HepG2 (cell line): ENCODE data around the gene FAH. TPM values are rescaled to one million over a fixed set of nuclear protein-coding genes. Genes with fewer than 3 reads are reported as not detected.
A peak's percentile ranks its signal among the peaks of the same experiment; 100 is the strongest.

Experiments
- ATF7-NPFF ChIP-seq: sonication (generic); formaldehyde crosslinking; IDR thresholded peaks from 2 replicates; pipeline ENCODE4 v1.8.1; 2023; ENCODE audit warnings: mild to moderate bottlenecking, low read depth, missing genetic modification reagents, moderate library complexity
- HNRNPL ChIP-seq: fragments of 200-400 bp; formaldehyde crosslinking; IDR thresholded peaks from 2 replicates; pipeline ENCODE4 v1.6.1; 2017; ENCODE audit warnings: mild to moderate bottlenecking, low read depth, low read length
- JUNB ChIP-seq: sonication (generic); formaldehyde crosslinking; IDR thresholded peaks from 2 replicates; pipeline ENCODE4 v1.8.0; 2022; ENCODE audit warnings: missing genetic modification reagents, mild to moderate bottlenecking, borderline replicate concordance
- LCORL ChIP-seq, 2 experiments: fragments of 450-650 bp in 1 of 2; sonication (generic) in 1 of 2; formaldehyde crosslinking in 1 of 2; IDR thresholded peaks; 2 replicates each; pipeline versions ENCODE4 v1.5.0 to v1.6.1; 2017 to 2020; ENCODE audit warnings: antibody characterized with exemption in 1 of 2, missing genetic modification reagents in 1 of 2
- NR2C2 ChIP-seq: sonication (generic); formaldehyde crosslinking; IDR thresholded peaks from 2 replicates; pipeline ENCODE4 v1.4.0; 2020; ENCODE audit warnings: missing genetic modification reagents, mild to moderate bottlenecking, moderate library complexity, borderline replicate concordance
- POGK ChIP-seq: sonication (generic); formaldehyde crosslinking; conservative IDR thresholded peaks from 2 replicates; pipeline ENCODE4 v1.8.0; 2022; ENCODE audit warnings: mild to moderate bottlenecking, moderate library complexity, missing genetic modification reagents
- PRDM10 ChIP-seq: sonication (generic); formaldehyde crosslinking; IDR thresholded peaks from 2 replicates; pipeline ENCODE4 v1.4.0; 2020; ENCODE audit warnings: low read depth, missing genetic modification reagents
- SP4 ChIP-seq: sonication (generic); formaldehyde crosslinking; IDR thresholded peaks from 2 replicates; pipeline ENCODE4 v1.8.1; 2023; ENCODE audit warnings: mild to moderate bottlenecking, missing genetic modification reagents
- ZFP36L1 ChIP-seq: sonication (generic); formaldehyde crosslinking; IDR thresholded peaks from 2 replicates; pipeline ENCODE4 v1.8.0; 2022; ENCODE audit warnings: mild to moderate bottlenecking, missing genetic modification reagents, moderate library complexity
- ZNF136 ChIP-seq: sonication (generic); formaldehyde crosslinking; IDR thresholded peaks from 2 replicates; pipeline ENCODE4 v1.8.1; 2022; ENCODE audit warnings: low read depth, mild to moderate bottlenecking, moderate library complexity, missing genetic modification reagents
- ZNF224 ChIP-seq: sonication (generic); formaldehyde crosslinking; IDR thresholded peaks from 2 replicates; pipeline ENCODE4 v1.5.0; 2020; ENCODE audit warnings: mild to moderate bottlenecking, missing genetic modification reagents
- ZNF263 ChIP-seq: sonication (generic); formaldehyde crosslinking; IDR thresholded peaks from 2 replicates; pipeline ENCODE4 v1.4.0; 2020; ENCODE audit warnings: missing genetic modification reagents
- ZNF501 ChIP-seq: sonication (generic); formaldehyde crosslinking; IDR thresholded peaks from 2 replicates; pipeline ENCODE4 v1.5.1; 2020; ENCODE audit warnings: mild to moderate bottlenecking, moderate library complexity, missing genetic modification reagents
- ZNF580 ChIP-seq: IDR thresholded peaks from 2 replicates; pipeline ENCODE4 v1.6.1; 2016; ENCODE audit warnings: low read depth, borderline replicate concordance
- ZNF615 ChIP-seq: sonication (generic); formaldehyde crosslinking; IDR thresholded peaks from 2 replicates; pipeline ENCODE4 v1.5.0; 2020; ENCODE audit warnings: mild to moderate bottlenecking, missing genetic modification reagents, borderline replicate concordance
- ZNF691 ChIP-seq: sonication (generic); formaldehyde crosslinking; IDR thresholded peaks from 2 replicates; pipeline ENCODE4 v1.4.0; 2020; ENCODE audit warnings: missing genetic modification reagents, low read depth, mild to moderate bottlenecking, borderline replicate concordance
- ZNF746 ChIP-seq: sonication (generic); formaldehyde crosslinking; IDR thresholded peaks from 2 replicates; pipeline ENCODE4 v1.8.0; 2022; ENCODE audit warnings: mild to moderate bottlenecking, missing genetic modification reagents
- ZNF788 ChIP-seq: sonication (generic); formaldehyde crosslinking; IDR thresholded peaks from 2 replicates; pipeline ENCODE4 v1.5.0; 2020; ENCODE audit warnings: mild to moderate bottlenecking, missing genetic modification reagents, borderline replicate concordance
- ZNF891 ChIP-seq: sonication (generic); formaldehyde crosslinking; IDR thresholded peaks from 2 replicates; pipeline ENCODE4 v1.5.0; 2020; ENCODE audit warnings: mild to moderate bottlenecking, missing genetic modification reagents
- ZSCAN21 ChIP-seq: sonication (generic); formaldehyde crosslinking; IDR thresholded peaks from 2 replicates; pipeline ENCODE4 v1.8.0; 2022; ENCODE audit warnings: mild to moderate bottlenecking, missing genetic modification reagents, moderate library complexity, borderline replicate concordance
- polyA plus RNA-seq, 8 experiments: library from polyadenylated mRNA; depleted of rRNA in 3 of 8; stranded (reverse) in 7 of 8; unstranded in 1 of 8; fragments of >200 nt; fragmentation: Illumina TruSeq in 4 of 8; extraction: Trizol in 4 of 8; gene quantifications; 2 replicates each; pipeline versions ENCODE4 v1.2.1 to v1.2.3, GENCODE V29; 2011 to 2016; ENCODE audit warnings: low read depth in 4 of 8, missing spikeins in 1 of 8, mixed read lengths in 1 of 8; ENCODE audit not compliant: insufficient read depth in 1 of 8
- total RNA-seq, 5 experiments: library from RNA; depleted of rRNA; stranded (reverse); fragments of >200 nt; fragmentation: Illumina TruSeq; extraction: Trizol; gene quantifications; 2 replicates each; pipeline ENCODE4 v1.2.3, GENCODE V29; 2016; ENCODE audit warnings: low read depth in 1 of 5

Gene FAH
- total and polyA plus RNA-seq, 2 of the 13 experiments (the other 11 are each of a cell fraction or from before 2014, with no cell fraction given), result 36.6 to 75.0 TPM

GRCh38 chr15:80152896-80153876 is at the start of gene FAH (continued):
- peak; percentile 43; the same call in 1 of the 2 replicates for TF ChIP-seq ZSCAN21 (CRISPR knock-in tag)
- peak; percentile 63; the same call in 1 of the 2 replicates for TF ChIP-seq ZNF788 (CRISPR knock-in tag)
- TF ChIP-seq ZNF580, result no peak
- TF ChIP-seq POGK (CRISPR knock-in tag), result peak; percentile 90
- no peak for TF ChIP-seq ZNF891 (CRISPR knock-in tag)
- TF ChIP-seq ZNF501 (CRISPR knock-in tag), result peak; percentile 42; the same call in 1 of the 2 replicates
- peak; percentile 50 for TF ChIP-seq ZNF691
- TF ChIP-seq ZNF136 (CRISPR knock-in tag), result peak; percentile 57; the same call in 1 of the 2 replicates
- TF ChIP-seq LCORL (IDR thresholded peaks at IDR 0.05), result no peak
- TF ChIP-seq LCORL (CRISPR knock-in tag; IDR thresholded peaks at IDR 0.05), result peak; percentile 79
- TF ChIP-seq PRDM10 (CRISPR knock-in tag), result peak; percentile 37; the same call in 1 of the 2 replicates
- peak; percentile 88 for TF ChIP-seq ZNF263 (CRISPR knock-in tag)
- TF ChIP-seq ZNF746 (CRISPR knock-in tag), result no peak
- no peak for TF ChIP-seq ZFP36L1 (CRISPR knock-in tag)
- no peak for TF ChIP-seq JUNB (CRISPR knock-in tag)
- TF ChIP-seq ATF7-NPFF, result peak; percentile 58; the same call in 1 of the 2 replicates
- 0 out of 2 replicates have a peak, but pooled peaks have one; percentile 66 for TF ChIP-seq ZNF615 (CRISPR knock-in tag)
- peak; percentile 81 for TF ChIP-seq SP4 (CRISPR knock-in tag)
- TF ChIP-seq NR2C2, result 0 out of 2 replicates have a peak, but pooled peaks have one; percentile 18
- TF ChIP-seq HNRNPL, result 0 out of 2 replicates have a peak, but pooled peaks have one; percentile 62
- no peak for TF ChIP-seq ZNF224
